IPS DF 4.7 (cell line): ENCODE results near the gene ARL6IP6.
"Not testable (repeated sequence)": the region's sequence is repeated elsewhere in the genome, so short reads cannot be mapped to it uniquely, and the experiment has no call there.

Source experiments
- DNase-seq: peaks from one replicate; pipeline ENCODE4 v3.0.0-alpha.2; 2013; ENCODE audit warnings: low spot score; ENCODE audit errors: extremely low read depth

Gene ARL6IP6

DNA sequence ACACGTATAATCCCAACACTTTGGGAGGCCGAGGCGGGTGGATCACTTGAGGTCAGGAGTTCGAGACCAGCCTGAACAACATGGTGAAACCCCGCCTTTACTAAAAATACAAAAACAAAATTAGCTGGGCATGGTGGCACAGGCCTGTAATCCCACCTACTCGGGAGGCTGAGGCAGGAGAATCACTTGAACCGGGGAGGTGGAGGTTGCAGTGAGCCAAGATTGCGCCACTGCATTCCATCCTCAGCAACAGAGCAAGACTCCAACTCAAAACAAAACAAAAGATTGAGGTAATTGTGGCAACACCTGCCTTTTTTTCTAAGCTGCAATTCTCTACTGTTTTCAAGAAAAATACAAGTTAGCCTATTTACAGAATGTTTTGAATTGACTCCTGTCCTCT lies 4.2 kb downstream of the ARL6IP6 start:
- DNase-seq, result not testable (repeated sequence)

GRCh38 chr2:152723918-152724317 lies 5.5 kb downstream of the ARL6IP6 start:
- DNase-seq, result no peak

GRCh38 chr2:152729844-152730243 lies 11.4 kb downstream of the ARL6IP6 start:
- no peak for DNase-seq

GRCh38 chr2:152730591-152731333 lies 12.3 kb downstream of the ARL6IP6 start:
- no peak for DNase-seq

DNA sequence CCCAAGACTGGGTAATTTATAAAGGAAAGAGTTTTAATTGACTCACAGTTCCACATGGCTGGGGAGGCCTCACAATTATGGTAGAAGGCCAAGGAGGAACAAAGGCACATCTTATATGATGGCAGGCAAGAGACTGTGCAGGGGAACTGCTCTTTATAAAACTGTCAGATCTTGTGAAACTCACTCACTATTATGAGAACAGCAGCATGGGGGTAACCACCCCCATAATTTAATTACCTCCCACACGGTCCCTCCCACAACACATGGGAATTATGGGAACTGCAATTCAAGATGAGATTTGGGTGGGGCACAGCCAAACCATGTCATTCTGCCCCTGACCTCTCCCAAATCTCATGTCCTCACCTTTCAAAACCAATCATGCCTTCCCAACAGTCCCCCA lies 19.1 kb downstream of the ARL6IP6 start:
- DNase-seq, result not testable (repeated sequence)

GRCh38 chr2:152738438-152738837 lies 20.0 kb downstream of the ARL6IP6 start:
- DNase-seq, result no peak

GRCh38 chr2:152739705-152740104 lies 21.3 kb downstream of the ARL6IP6 start:
- DNase-seq, result not testable (repeated sequence)

GRCh38 chr2:152740743-152741328 lies 22.4 kb downstream of the ARL6IP6 start:
- DNase-seq, result no peak

DNA sequence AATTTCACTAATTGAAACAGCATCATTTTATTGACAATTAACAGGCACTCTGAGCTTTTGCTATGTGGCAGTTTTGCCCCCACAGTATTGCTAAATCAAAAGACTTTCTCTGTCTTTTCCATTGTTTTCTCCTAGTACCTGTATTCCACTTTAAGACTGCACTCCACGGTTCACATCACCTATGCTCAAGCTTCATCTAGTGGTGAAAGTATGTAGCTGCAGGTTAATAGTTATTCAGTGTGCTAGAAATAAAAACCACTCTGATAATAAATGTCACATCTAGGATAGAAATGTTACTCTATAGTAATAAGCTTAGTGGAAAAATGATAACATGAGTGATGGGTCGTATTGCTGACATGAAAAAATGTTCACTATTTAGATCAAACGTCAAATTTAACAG lies 24.6 kb downstream of the ARL6IP6 start:
- no peak for DNase-seq

DNA sequence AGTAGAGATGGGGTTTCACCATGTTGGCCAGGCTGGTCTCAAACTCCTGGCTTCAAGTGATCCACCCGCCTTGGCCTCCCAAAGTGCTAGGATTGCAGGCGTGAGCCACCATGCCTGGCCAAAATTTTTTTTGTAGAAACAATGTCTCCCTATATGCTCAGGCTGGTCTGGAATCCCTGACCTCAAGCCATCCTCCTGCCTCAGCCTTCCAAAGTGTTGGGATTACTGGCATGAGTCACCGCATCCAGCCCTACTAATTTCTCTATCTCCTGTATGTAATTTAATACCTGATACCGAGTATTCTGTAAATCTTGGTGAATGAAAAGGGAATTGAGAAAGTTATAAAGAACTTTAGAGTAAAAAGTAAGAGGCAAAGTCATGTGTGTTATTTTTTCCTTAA lies 29.3 kb downstream of the ARL6IP6 start:
- DNase-seq, result not testable (repeated sequence)

DNA sequence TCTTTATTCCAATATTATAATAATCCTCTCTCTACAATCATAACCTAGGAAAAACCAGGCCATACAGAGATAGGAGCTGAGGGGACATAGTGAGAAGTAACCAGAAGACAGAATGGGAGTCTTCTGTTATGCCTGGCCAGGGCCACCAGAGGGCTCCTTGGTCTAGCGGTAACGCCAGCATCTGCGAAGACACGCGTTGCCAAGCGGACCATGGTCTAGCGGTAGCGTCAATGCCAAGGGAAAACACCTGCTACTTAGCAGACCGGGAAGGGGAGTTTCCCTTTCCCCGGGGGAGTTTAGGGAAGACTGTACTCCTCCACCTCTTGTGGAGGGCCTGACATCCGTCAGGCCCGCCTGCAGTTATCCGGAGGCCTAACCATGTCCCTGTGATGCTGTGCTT lies 36.6 kb downstream of the ARL6IP6 start:
- peak; percentile 49 for DNase-seq

- no peak for DNase-seq
Measured at GRCh38 chr2:152759290-152760072, 41.1 kb downstream of the ARL6IP6 start.

- no peak for DNase-seq
Measured at GRCh38 chr2:152761214-152761613, 42.8 kb downstream of the ARL6IP6 start.

DNA sequence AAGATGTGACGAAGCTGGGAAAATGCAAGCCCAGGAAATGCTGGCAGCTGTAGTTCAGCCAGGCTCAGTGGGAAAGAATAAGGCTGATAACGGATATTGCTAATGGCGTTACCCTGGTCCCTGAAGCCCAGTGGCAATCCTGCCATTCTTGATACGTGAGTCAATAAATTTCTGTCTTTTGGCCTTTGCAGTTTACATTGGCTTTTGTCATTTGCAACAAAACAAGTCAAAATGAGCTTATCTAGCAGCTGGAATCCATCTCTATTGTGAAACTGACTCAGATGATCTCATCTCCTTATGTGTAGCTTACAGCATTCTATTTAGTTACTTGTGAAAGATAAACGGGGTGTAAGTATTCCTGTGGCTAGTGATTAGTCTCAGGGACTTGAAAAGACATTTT lies 43.8 kb downstream of the ARL6IP6 start:
- no peak for DNase-seq

GRCh38 chr2:152763208-152763607 lies 44.8 kb downstream of the ARL6IP6 start:
- not testable (repeated sequence) for DNase-seq

DNA sequence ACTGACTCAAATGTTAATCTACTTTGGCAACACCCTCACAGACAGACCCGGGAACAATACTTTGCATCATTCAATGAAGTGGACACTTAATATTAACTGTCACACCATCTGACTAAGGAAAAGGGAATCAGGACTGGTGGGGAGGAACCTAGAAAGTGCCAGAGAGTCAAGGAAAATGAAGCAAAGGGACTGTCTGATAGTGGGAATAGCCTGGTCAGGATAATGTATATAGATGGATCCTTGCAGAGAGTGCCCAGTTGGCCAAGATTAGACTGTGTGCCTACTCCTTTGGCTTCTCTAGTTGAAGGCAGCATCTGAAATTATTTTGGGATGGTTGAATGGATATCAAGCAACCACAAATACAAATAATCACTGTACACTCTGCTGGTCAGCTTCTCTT lies 45.2 kb downstream of the ARL6IP6 start:
- no peak for DNase-seq

- no peak for DNase-seq
Measured at GRCh38 chr2:152766928-152767327, 48.5 kb downstream of the ARL6IP6 start.

- DNase-seq, result no peak
Measured at GRCh38 chr2:152781175-152781574, 62.8 kb downstream of the ARL6IP6 start.

DNA sequence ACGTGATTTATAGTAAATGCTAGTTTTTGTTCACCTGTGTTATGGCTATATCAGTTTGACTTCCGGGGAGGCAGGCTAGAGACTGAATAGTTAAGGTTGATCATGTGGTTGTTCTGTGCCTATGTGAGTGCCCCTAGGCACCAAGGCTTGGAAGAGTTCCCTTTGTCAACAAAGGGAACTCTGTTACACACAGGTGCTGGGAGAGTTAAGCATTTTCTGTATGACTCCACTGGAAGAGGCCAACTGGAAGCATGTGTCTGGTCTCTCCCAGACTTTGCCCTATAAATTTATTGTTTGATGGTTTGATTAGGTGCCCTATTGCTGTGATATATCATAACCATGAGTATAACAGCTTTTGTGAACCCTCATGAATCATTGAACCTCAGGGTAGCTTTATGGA lies 63.8 kb downstream of the ARL6IP6 start:
- no peak for DNase-seq

DNA sequence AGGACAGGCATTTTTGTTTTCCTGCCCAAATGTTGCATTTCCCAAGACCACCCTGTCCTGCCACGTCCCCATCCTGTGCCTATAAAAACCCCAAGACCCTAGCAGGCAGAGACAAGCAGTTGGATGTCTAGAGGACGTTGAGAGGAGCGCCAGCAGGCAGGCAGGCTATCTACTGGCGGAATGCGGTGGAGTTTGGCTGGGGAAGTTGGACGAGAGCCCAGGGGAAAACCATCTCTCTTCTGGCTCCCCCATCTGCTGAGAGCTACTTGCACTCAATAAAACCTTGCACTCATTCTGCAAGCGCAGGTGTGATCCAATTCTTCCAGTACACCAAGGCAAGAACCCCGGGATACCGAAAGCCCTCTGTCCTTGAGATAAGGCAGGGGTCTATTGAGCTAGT lies 72.5 kb downstream of the ARL6IP6 start:
- no peak for DNase-seq

- DNase-seq, result no peak
Measured at GRCh38 chr2:152791979-152792378, 73.6 kb downstream of the ARL6IP6 start.

GRCh38 chr2:152792974-152793373 lies 74.6 kb downstream of the ARL6IP6 start:
- DNase-seq, result no peak
